GM12878 (cell line): Measurements from ENCODE around the gene FSHB. TPM values are rescaled to one million over a fixed set of nuclear protein-coding genes. Genes with fewer than 3 reads are reported as not detected.

Source experiments
- ATAC-seq: fragments of 200-7000 bp; cut with Tn5 transposase; 3 replicates; pipeline ENCODE4 v1.9.1; 2020; ENCODE audit warnings: mild to moderate bottlenecking, moderate library complexity
- BruUV-seq: library from RNA; stranded (reverse); fragments of 400-500 nt; replicated peaks from 2 replicates; lab custom pipeline; 2021; lab: Mats Ljungman, UMichigan
- CTCF ChIA-PET: fragments of 300-600 bp; sonication (Branson Sonifier 250); formaldehyde crosslinking; extraction: SDS; loops from one replicate; lab custom pipeline; 2021; ENCODE audit warnings: inconsistent platforms; lab: Yijun Ruan, JAX
- POLR2A ChIA-PET: fragments of 350-600 bp; formaldehyde crosslinking; extraction: SDS; loops from one replicate; lab custom pipeline; 2021; ENCODE audit warnings: inconsistent platforms; lab: Charles Lee
- RAD21 ChIA-PET: fragments of 300-600 bp; sonication (Branson Sonifier 250); formaldehyde crosslinking; loops from one replicate; lab custom pipeline; 2023; ENCODE audit warnings: antibody characterized with exemption; ENCODE audit not compliant: unreplicated experiment; lab: Charles Lee
- SMC1A ChIA-PET: fragments of 300-600 bp; sonication (Branson Sonifier 250); formaldehyde crosslinking; loops from one replicate; lab custom pipeline; 2023; ENCODE audit not compliant: unreplicated experiment, uncharacterized antibody; lab: Charles Lee
- DNase-seq: peaks from one replicate; pipeline ENCODE4 v3.0.0-alpha.2; 2011; ENCODE audit warnings: low read depth, low spot score
- FAIRE-seq: peaks from 3 replicates; lab custom pipeline; 2011; peaks lifted over from hg19 to GRCh38; lab: Jason Lieb, UNC
- H2AFZ ChIP-seq: 2 replicates; pipeline ENCODE4 v1.6.0; 2011; ENCODE audit warnings: low read depth, low read length, control low read depth; ENCODE audit not compliant: control insufficient read depth
- H3K27ac ChIP-seq: 2 replicates; pipeline ENCODE4 v1.5.1; 2011; ENCODE audit warnings: control low read depth; ENCODE audit not compliant: control insufficient read depth, insufficient read depth
- H3K27me3 ChIP-seq, 2 experiments: replicated peaks in 1 of 2; 2 replicates each; pipeline versions ENCODE4 v1.6.0 to v1.6.1; 2011; ENCODE audit warnings: low read length in 1 of 2; ENCODE audit not compliant: control insufficient read depth in 2 of 2, insufficient read depth in 2 of 2
- H3K36me3 ChIP-seq, 2 experiments: 2 replicates each; pipeline ENCODE4 v1.5.1; 2011; ENCODE audit warnings: low read length in 1 of 2; ENCODE audit not compliant: control insufficient read depth in 2 of 2, insufficient read depth in 2 of 2
- H3K4me1 ChIP-seq: 2 replicates; pipeline ENCODE4 v1.6.1; 2011; ENCODE audit warnings: mild to moderate bottlenecking, low read length, moderate library complexity, mixed read lengths; ENCODE audit not compliant: control insufficient read depth, insufficient read depth
- H3K4me2 ChIP-seq: 2 replicates; pipeline ENCODE4 v1.6.0; 2011; ENCODE audit warnings: control low read depth; ENCODE audit not compliant: control insufficient read depth, insufficient read depth
- H3K4me3 ChIP-seq: fragments of 200-600 bp; sonication (generic); 2 replicates; pipeline ENCODE4 v1.5.1; 2016
- H3K79me2 ChIP-seq: 2 replicates; pipeline ENCODE4 v1.6.0; 2011; ENCODE audit warnings: low read length; ENCODE audit not compliant: control insufficient read depth, insufficient read depth
- H3K9ac ChIP-seq: 2 replicates; pipeline ENCODE4 v1.8.0; 2011; ENCODE audit warnings: low read length, control low read depth, mixed read lengths; ENCODE audit not compliant: control insufficient read depth, insufficient read depth
- H3K9me3 ChIP-seq: replicated peaks from 3 replicates; pipeline ENCODE4 v1.5.1; 2011; ENCODE audit warnings: mild to moderate bottlenecking, low read length; ENCODE audit not compliant: control insufficient read depth, insufficient read depth
- H4K20me1 ChIP-seq: 2 replicates; pipeline ENCODE4 v1.6.0; 2011; ENCODE audit not compliant: control insufficient read depth, insufficient read depth
- NKRF ChIP-seq: fragments of 450-650 bp; conservative IDR thresholded peaks from 2 replicates; pipeline ENCODE4 v1.6.1; 2017; ENCODE audit warnings: mild to moderate bottlenecking, moderate library complexity
- PRDM15 ChIP-seq: fragments of 450-650 bp; formaldehyde crosslinking; IDR thresholded peaks from 2 replicates; pipeline ENCODE4 v1.4.0; 2020; ENCODE audit warnings: mild to moderate bottlenecking, moderate library complexity
- RBBP5 ChIP-seq: fragments of 200-600 bp; sonication (generic); conservative IDR thresholded peaks from 2 replicates; pipeline ENCODE4 v1.6.1; 2016
- SRF ChIP-seq, 2 experiments: IDR thresholded peaks; 2 replicates each; pipeline ENCODE4 v1.6.1; 2011; ENCODE audit warnings: low read depth in 2 of 2, low read length in 2 of 2, mild to moderate bottlenecking in 1 of 2, moderate library complexity in 1 of 2
- ZNF24 ChIP-seq: fragments of 450-650 bp; IDR thresholded peaks from 2 replicates; pipeline ENCODE4 v1.6.1; 2017; ENCODE audit warnings: antibody characterized with exemption, mild to moderate bottlenecking
- in situ Hi-C: fragments of 300-500 bp; cut with MboI; formaldehyde crosslinking; loops from 9 replicates; pipeline ENCODE4 v1.14.3; 2018; ENCODE audit warnings: mixed read lengths
- intact Hi-C: fragments of 100-400 bp; cut with micrococcal nuclease; formaldehyde crosslinking; loops from one replicate; pipeline ENCODE4 v1.14.2; 2022; ENCODE audit not compliant: unreplicated experiment
- polyA plus RNA-seq, 11 experiments: library from polyadenylated mRNA; depleted of rRNA in 4 of 11; unstranded in 6 of 11; stranded (reverse) in 5 of 11; fragments of >200 nt; fragmentation: Nextera tagmentation in 4 of 11; fragmentation: Illumina TruSeq in 1 of 11; extraction: Ambion mirVana in 4 of 11; extraction: Trizol in 1 of 11; gene quantifications; 1 replicate in 1 of 11; 2 replicates in 10 of 11; pipeline versions ENCODE4 v1.2.1 to v1.2.3, GENCODE V29; 2011 to 2016; ENCODE audit warnings: inconsistent platforms in 2 of 11, missing spikeins in 2 of 11, low read depth in 1 of 11
- total RNA-seq, 4 experiments: library from RNA; depleted of rRNA in 3 of 4; stranded (reverse); fragments of >200 nt in 3 of 4; fragmentation: Illumina TruSeq in 1 of 4; extraction: Trizol in 1 of 4; gene quantifications; 2 replicates each; pipeline versions ENCODE4 v1.2.1 to v1.2.3, GENCODE V29; 2013 to 2021

Gene FSHB
- total and polyA plus RNA-seq, 10 of the 15 experiments (the other 5 are each of a cell fraction or from before 2014, with no cell fraction given): not detected

- H3K4me3 ChIP-seq: no peak overlapping the region
- H3K27ac ChIP-seq: no peak overlapping the region
- no peaks in the 10 kb centered on the region for H3K79me2 ChIP-seq
- POLR2A ChIA-PET: no interaction called here
- RAD21 ChIA-PET: no interaction called here
- in situ Hi-C loops: no loop called here
- no peaks in the 10 kb centered on the region for H3K27me3 ChIP-seq
- no peak overlapping the region for H3K9ac ChIP-seq
- DNase-seq (no peak), FAIRE-seq (no peak), ATAC-seq (no peak)
- no peaks in the 10 kb centered on the region for H4K20me1 ChIP-seq
- intact Hi-C loops: no loop called here
- H3K9me3 ChIP-seq: no peaks in the 10 kb centered on the region
- SMC1A ChIA-PET: interaction anchor here (1.4 kb wide), 1 partner anchor 14 kb away, joined by 5 read pairs; no protein-coding TSS in a partner anchor
- CTCF ChIA-PET: no interaction called here
- H3K36me3 ChIP-seq: no peaks in the 10 kb centered on the region
- H3K4me2 ChIP-seq: no peak overlapping the region
- TF ChIP-seq PRDM15: no peak
- TF ChIP-seq ZNF24: no peak
- no peak for TF ChIP-seq RBBP5
- TF ChIP-seq SRF (IDR thresholded peaks at IDR 0.05; ENCODE audit: low read depth in 2 of 2, low read length in 2 of 2): no peak
- TF ChIP-seq NKRF: no peak
- TF ChIP-seq, all 136 proteins: peak for 0
- H2AFZ ChIP-seq: no peak overlapping the region
- BruUV-seq: no TSS peak
- H3K4me1 ChIP-seq: no peaks in the 10 kb centered on the region
These were observed 39.9 kb downstream of the FSHB start for GRCh38 chr11:30270671-30271070.
